GM18505 (cell line): Measurements from ENCODE around the gene CFAP57.
"Not testable (repeated sequence)": the region's sequence is repeated elsewhere in the genome, so short reads cannot be mapped to it uniquely, and the experiment has no call there.

ENCODE experiments used
- ATAC-seq: cut with Tn5 transposase; IDR thresholded peaks from one replicate; pipeline ENCODE4 v1.9.1; 2021; ENCODE audit not compliant: unreplicated experiment
- POLR2A ChIP-seq: IDR thresholded peaks from 4 replicates; pipeline ENCODE4 v1.6.1; 2011; ENCODE audit warnings: borderline replicate concordance; ENCODE audit not compliant: insufficient read depth, insufficient read length; ENCODE audit errors: extremely low read depth

CFAP57 gene

GRCh38 chr1:43171876-43172526 lies at the start of gene CFAP57, which contains the start of gene EBNA1BP2:
Gene CFAP57, plus strand, starts transcription at chr1:43172330. Its CDS starts 424 bp downstream, at chr1:43172754.
Gene EBNA1BP2, minus strand, starts transcription at chr1:43172290. Its CDS starts 172 bp downstream, at chr1:43172118.
- ATAC-seq = peak; percentile 76
- TF ChIP-seq POLR2A = peak; percentile 88

DNA sequence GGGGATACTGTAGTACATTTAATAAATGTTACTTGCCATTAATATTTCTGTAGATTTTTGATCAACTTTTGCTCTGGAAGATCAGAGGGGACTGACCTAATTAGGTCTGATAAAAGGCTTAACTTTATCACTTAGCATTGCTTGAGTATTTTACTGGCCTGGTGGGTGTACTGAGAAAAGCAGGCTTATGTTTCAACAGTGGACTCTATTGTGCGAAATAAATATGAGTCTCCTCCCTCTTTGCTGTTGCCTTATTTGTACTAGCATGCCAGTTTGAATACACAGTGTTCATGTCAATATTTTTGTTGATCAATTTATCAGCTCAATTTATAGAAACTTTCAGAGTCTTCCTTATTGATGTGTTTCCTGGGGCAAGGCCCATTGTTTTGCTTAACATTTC lies 49.1 kb upstream of the CFAP57 start:
- no peak for ATAC-seq
- TF ChIP-seq POLR2A = no peak

DNA sequence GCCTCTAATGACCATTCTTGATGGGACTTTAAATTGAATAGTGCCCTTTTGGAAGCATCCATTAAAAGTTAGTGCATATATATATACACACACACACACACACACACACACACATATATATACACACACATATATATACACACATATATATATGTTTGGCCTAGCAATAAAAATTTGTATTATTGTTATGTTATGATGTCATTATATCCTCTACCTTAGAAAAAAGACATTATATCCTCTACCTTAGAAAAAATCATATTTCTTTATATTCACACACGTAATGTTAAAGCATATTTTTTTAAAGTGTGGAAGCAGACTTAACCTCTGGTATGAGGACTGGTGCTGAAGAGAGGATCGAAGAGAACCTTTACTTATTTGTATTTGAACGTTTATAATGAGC lies 43.3 kb upstream of the CFAP57 start:
- TF ChIP-seq POLR2A = no peak
- ATAC-seq = no peak

GRCh38 chr1:43129426-43129825 lies 42.7 kb upstream of the CFAP57 start:
- ATAC-seq = no peak
- TF ChIP-seq POLR2A = no peak

GRCh38 chr1:43134068-43134467 lies 38.1 kb upstream of the CFAP57 start:
- ATAC-seq = no peak
- no peak for TF ChIP-seq POLR2A

DNA sequence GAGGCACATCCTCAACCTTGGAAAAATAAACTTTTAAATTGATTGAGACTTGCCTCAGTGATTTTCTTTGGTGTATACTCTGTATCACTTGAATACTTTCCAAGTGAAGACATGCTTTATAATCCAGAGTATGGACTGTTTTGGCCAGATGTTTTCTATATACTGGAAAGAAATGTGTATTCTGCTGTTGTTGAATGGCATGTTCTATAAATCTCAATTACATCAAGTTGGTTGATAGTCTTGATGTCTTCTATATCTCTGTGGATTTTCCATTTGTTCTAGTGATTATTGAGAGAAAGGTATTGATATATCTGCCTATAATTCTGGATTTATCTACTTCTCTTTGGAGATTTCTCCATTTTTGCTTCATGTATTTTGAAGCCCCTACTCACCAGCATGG lies 37.5 kb upstream of the CFAP57 start:
- no peak for ATAC-seq
- TF ChIP-seq POLR2A = no peak

GRCh38 chr1:43135857-43136781 lies 36.0 kb upstream of the CFAP57 start:
- no peak for ATAC-seq
- no peak for TF ChIP-seq POLR2A

DNA sequence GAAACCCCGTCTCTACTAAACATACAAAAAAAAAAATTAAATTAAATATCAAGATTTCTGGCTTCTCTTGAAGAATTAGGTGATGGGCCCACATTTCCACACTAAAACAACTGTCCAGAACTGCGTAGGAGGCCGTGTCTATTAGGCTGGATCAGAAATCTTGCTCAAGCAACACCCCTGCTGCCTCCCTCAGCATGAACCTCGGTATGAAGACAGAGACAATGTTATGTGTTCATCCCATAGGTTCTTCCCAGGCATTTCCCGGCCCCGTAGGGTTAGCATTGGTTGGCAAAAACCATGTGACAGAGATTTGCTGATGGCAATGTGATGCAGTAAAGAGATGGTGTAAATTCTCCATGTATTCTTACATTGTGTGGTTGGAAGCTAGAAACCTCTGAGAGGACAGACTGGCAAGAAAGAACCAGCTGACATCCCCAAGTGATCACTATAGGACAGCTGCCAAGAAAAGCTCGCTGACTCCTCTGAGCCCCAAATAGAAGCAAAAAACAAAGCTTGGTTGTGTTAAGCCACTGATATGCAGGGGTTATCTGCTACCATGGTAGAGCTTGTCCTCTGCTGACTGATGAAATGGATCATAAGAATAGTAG lies 34.6 kb upstream of the CFAP57 start:
- ATAC-seq = no peak
- no peak for TF ChIP-seq POLR2A

- not testable (repeated sequence) for ATAC-seq
These were observed 32.8 kb upstream of the CFAP57 start for GRCh38 chr1:43139295-43139694.

DNA sequence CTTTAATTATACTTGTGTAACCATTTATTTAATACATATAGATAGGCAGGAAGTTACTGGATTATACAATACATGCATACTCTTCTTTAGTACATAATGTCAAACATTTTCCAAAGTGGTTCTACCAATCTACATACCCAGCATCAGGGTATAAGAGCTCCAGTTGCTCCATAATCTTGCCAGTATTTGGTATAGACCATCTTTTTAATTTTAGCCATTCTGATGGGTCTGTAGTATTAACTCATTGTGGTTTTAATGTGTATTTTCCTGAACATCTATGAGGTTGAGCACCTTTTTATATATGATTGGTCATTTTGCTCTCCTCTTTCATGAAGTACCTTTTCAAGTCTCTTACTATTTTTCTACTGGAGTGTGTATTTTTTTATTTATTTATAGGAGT lies 32.1 kb upstream of the CFAP57 start:
- no peak for ATAC-seq
- no peak for TF ChIP-seq POLR2A

DNA sequence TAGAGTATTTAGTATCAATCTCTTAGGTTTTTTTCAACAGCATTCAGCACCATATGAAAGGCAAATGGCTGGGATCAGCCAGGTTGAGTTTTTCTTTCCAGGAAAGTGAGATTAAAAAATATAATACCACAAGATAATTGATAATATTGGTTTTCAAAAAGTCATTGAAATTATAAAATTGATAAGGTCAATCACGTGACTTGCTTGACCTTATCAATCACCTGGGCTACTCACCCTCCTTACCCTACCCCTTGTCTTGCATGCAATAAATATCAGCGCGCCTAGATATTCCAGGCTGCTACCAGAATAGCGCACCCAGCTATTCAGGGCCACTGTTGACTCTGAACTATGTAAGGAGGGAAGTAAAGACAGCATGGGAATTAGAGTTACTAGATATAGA lies 31.5 kb upstream of the CFAP57 start:
- ATAC-seq = no peak
- TF ChIP-seq POLR2A = no peak

DNA sequence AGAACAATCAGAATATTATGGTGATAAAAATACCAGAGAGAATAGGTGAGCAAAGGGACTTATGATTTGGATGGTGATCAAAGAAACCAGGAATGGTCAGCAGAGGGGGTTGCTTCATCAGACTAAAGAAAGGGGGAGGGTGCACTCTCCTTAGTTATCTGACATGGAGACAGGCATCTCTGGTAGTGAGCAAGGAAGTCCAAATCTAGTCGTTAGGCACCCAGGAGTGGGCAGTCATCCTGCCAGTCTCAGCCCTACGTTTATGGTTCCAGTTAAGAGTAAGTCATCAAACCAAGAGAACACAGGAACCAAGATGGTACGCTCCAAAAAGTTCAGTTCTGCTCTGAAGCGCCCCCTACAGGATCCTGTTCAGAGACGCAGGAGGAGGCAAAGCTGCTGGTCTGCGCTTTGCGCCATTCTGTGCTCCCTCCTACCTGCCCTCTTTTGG lies 28.7 kb upstream of the CFAP57 start:
- no peak for TF ChIP-seq POLR2A
- ATAC-seq = no peak

GRCh38 chr1:43144237-43144636 lies 27.9 kb upstream of the CFAP57 start:
- TF ChIP-seq POLR2A = no peak
- no peak for ATAC-seq
